Gastrocnemius medialis (tissue), 4 donors: ENCODE measurements around the gene DCLRE1A.

ENCODE experiments used
- POLR2A ChIP-seq, 2 donors: fragments of 450-650 bp; IDR thresholded peaks; one replicate each; pipeline ENCODE4 v1.6.1; 2017; ENCODE audit warnings: antibody characterized with exemption in 2 of 2, mild to moderate bottlenecking in 2 of 2, moderate library complexity in 2 of 2
- TF ChIP-seq, protein P1 (sequence below), 5 experiments: fragments of 450-650 bp in 3 of 5; fragments of 200-600 bp in 2 of 5; sonication (generic) in 2 of 5; IDR thresholded peaks in 4 of 5; conservative IDR thresholded peaks in 1 of 5; 1 replicate in 4 of 5; 2 replicates in 1 of 5; pipeline ENCODE4 v1.5.1; 2016 to 2019; ENCODE audit warnings: antibody characterized with exemption in 5 of 5, mild to moderate bottlenecking in 3 of 5, moderate library complexity in 3 of 5

DNA sequence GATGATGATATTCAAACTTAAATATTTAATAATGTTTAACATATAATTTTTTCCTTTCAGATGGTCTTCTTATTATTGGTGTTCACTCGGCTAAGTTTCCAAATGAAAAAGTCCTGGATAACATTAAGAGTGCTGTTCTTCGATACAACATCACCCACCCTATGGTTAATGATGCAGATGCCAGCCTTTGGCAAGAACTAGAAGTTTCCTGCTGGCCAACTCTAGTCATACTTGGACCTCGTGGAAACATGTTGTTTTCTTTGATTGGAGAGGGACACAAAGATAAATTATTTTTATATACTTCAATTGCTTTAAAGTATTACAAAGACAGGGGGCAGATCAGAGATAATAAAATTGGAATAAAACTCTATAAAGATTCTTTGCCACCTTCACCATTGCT is 22.6 kb upstream of the DCLRE1A start:
- TF ChIP-seq, protein P1, sequence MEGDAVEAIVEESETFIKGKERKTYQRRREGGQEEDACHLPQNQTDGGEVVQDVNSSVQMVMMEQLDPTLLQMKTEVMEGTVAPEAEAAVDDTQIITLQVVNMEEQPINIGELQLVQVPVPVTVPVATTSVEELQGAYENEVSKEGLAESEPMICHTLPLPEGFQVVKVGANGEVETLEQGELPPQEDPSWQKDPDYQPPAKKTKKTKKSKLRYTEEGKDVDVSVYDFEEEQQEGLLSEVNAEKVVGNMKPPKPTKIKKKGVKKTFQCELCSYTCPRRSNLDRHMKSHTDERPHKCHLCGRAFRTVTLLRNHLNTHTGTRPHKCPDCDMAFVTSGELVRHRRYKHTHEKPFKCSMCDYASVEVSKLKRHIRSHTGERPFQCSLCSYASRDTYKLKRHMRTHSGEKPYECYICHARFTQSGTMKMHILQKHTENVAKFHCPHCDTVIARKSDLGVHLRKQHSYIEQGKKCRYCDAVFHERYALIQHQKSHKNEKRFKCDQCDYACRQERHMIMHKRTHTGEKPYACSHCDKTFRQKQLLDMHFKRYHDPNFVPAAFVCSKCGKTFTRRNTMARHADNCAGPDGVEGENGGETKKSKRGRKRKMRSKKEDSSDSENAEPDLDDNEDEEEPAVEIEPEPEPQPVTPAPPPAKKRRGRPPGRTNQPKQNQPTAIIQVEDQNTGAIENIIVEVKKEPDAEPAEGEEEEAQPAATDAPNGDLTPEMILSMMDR (IDR thresholded peaks at IDR 0.05 in 4 of 5, conservative IDR thresholded peaks at IDR 0.05 in 1 of 5), result no peak
- no peak for TF ChIP-seq POLR2A (IDR thresholded peaks at IDR 0.05)
